Muscle of arm (tissue), 14 donors: ENCODE results near the gene GLYAT. TPM values are rescaled to one million over a fixed set of nuclear protein-coding genes. Genes with fewer than 3 reads are reported as not detected.

Experiments
- DNase-seq: peaks from one replicate; pipeline ENCODE4 v3.0.0-alpha.2; 2013
- long read RNA-seq, 11 donors: transcript quantifications; one replicate each; lab custom pipeline, GENCODE V29; 2026
- polyA plus RNA-seq, 12 donors: library from polyadenylated mRNA; unstranded; fragments of 120-200 nt; gene quantifications; one replicate each; pipeline ENCODE4 v1.2.1, GENCODE V29; 2013; ENCODE audit not compliant: insufficient read length in 12 of 12

GLYAT gene, protein sequence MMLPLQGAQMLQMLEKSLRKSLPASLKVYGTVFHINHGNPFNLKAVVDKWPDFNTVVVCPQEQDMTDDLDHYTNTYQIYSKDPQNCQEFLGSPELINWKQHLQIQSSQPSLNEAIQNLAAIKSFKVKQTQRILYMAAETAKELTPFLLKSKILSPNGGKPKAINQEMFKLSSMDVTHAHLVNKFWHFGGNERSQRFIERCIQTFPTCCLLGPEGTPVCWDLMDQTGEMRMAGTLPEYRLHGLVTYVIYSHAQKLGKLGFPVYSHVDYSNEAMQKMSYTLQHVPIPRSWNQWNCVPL
- under 1 TPM in 4 of 12 donors, not detected in 8; 0.15 to 0.77 (median 0.31) TPM for polyA plus RNA-seq
- long read RNA-seq, donor 1 = 0 reads
- long read RNA-seq, donor 2 = 0 reads
- long read RNA-seq, donor 3 = 0 reads
- long read RNA-seq, donor 4 = 0 reads
- long read RNA-seq, donor 5 = 0 reads
- long read RNA-seq, donor 6 = 0 reads
- long read RNA-seq, donor 7, partial matches to known transcripts = 0 of 1 reads
- long read RNA-seq, donor 7, other reads (novel, unspliced or antisense) = 0 of 1 reads
- long read RNA-seq, donor 8 = 0 reads
- long read RNA-seq, donor 9 = 0 reads
- long read RNA-seq, donor 10, partial matches to known transcripts = 0 of 1 reads
- long read RNA-seq, donor 10, other reads (novel, unspliced or antisense) = 0 of 1 reads
- long read RNA-seq, donor 11, partial matches to known transcripts = 0 of 1 reads
- long read RNA-seq, donor 11, other reads (novel, unspliced or antisense) = 0 of 1 reads

DNA sequence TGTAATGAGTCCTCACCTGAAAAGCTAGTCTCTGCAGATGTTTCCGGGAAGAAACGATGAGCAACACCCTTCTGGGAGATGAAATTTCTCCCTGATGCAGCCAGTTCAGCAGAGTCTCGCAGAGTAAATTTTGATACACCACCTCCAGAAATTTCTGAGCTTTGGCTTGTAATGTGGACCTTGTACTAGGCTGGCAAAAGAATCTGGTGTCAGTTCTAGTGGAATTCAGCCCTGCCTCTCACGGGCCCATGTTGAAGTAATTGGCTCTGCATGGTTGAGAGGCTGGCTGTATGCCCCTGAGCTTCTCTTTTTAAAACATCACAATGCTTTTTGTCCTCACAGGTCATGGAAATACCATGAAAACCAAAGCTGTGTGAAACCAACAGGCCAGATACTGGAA, at the start of gene GLYAT:
GLYAT (minus strand) TSS at position 125 of the 400 bp plus-strand sequence. CDS start 7,447 bp downstream, outside the sequence.
- no peak for DNase-seq

- no peak for DNase-seq
Observed at GRCh38 chr11:58781345-58781744, 49.6 kb upstream of the GLYAT start.

- no peak for DNase-seq
Observed at GRCh38 chr11:58780578-58780977, 48.8 kb upstream of the GLYAT start.

- no peak for DNase-seq
Observed at GRCh38 chr11:58776891-58777710, 45.4 kb upstream of the GLYAT start.

DNA sequence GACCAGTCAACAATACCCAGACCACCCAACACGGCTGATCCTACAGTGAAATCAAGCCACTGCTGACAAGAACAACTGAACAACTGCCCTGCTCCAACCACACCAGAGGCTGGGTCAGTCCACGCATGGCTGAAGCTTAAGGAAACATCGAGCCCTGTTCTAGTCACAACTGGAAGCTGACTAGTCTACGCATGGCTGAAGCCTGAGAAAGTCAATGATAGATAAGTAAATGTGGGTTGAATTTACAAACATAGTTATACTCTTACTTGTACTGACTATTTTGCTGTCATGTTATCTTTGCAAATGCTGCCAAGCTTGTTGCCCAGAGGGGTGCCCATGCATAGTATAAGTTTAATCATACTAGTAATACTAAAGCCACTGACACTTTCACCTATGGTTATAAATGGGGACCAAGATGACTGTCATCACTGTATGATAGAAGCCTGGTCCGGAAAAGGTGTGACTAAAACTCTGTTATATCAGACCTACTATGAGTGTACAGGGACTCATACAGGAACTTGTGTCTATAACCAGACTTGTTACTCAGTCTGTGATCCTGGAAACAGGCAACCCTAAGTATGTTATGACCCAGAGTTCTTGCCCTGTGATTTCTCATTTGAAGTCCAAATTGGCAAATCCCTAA, 43.4 kb upstream of the GLYAT start:
- no peak for DNase-seq

DNA sequence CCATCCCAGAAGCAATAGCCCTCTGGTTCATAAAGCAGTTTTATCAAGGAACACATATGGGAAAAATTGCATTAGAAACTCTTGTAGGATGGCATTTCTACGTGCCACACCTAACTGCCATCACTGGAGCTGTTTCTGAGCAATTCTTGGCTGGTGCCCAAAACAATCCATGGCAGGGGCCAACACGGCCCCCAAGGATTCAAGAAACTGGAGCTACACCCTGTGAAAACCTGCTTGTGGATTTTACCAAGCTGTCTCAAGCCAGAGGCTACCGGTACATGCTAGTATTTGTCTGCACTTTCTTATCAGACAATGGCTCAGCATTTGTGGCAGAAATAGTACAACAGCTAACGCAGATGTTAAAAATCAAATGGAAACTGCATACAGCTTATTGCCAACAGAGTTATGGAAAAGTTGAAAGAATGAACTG, 42.4 kb upstream of the GLYAT start:
- no peak for DNase-seq

- DNase-seq = no peak
Observed at GRCh38 chr11:58773337-58773736, 41.6 kb upstream of the GLYAT start.

GRCh38 chr11:58772329-58773285, 40.9 kb upstream of the GLYAT start:
- DNase-seq = no peak

DNA sequence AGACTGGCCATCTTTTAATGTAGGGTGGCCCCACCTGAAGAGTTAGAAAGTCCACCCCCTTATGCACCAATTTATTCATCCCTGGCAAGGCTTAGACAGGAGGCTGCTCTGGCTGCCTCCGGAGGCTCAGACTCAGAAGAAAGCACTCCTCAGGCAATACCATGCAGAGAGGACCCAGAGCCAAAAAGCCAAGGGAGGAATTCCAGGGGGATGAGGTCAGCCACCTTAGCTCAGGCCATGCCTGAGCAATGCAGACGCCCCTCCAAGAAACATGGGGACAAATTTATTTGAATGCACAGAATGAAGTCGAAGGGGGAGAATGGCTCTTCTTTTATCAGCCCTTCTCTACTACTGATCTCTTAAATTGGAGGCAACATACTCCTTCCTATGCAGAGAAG, 39.7 kb upstream of the GLYAT start:
- no peak for DNase-seq

- no peak for DNase-seq
Observed at GRCh38 chr11:58770627-58771457, 39.1 kb upstream of the GLYAT start.

DNA sequence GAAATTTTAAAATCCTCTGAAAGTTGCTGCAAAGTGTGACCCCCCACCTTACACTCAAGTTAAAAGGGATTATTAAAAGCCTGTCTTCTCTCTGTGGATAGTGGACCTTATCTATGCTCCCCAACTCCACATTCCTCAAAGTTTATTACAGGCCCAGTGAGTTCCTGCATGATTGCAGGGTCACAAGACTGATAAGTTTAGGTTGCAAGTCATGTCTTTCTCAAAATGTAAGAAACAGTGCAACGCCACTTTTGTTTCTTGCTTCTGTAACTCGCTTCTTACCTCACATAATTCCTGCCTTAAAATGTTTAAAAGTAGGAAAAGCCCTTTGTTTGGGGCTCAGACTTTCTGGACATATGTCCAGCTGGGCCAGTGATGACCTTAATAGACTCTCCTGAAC, 38.4 kb upstream of the GLYAT start:
- DNase-seq = no peak

DNA sequence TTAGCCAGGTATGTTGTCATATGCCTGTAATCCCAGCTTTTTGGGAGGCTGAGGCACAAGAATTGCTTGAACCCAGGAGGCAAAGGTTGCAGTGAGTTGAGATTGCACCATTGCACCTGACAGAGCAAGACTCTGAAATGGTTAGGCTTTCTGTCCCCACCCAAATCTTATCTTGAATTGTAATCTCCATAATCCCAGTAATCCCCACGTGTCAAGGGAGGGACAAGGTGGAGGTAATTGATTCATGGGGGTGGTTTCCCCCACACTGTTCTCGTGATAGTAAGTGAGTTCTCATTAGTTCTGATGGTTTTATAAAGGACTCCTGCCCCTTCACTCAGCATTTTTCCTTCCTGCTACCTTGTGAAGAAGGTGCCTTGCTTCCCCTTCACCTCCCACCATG, 37.6 kb upstream of the GLYAT start:
- no peak for DNase-seq

GRCh38 chr11:58768137-58768536, 36.4 kb upstream of the GLYAT start:
- no peak for DNase-seq

- no peak for DNase-seq
Observed at GRCh38 chr11:58765078-58765477, 33.3 kb upstream of the GLYAT start.

GRCh38 chr11:58763120-58763490, 31.4 kb upstream of the GLYAT start:
- DNase-seq = no peak

DNA sequence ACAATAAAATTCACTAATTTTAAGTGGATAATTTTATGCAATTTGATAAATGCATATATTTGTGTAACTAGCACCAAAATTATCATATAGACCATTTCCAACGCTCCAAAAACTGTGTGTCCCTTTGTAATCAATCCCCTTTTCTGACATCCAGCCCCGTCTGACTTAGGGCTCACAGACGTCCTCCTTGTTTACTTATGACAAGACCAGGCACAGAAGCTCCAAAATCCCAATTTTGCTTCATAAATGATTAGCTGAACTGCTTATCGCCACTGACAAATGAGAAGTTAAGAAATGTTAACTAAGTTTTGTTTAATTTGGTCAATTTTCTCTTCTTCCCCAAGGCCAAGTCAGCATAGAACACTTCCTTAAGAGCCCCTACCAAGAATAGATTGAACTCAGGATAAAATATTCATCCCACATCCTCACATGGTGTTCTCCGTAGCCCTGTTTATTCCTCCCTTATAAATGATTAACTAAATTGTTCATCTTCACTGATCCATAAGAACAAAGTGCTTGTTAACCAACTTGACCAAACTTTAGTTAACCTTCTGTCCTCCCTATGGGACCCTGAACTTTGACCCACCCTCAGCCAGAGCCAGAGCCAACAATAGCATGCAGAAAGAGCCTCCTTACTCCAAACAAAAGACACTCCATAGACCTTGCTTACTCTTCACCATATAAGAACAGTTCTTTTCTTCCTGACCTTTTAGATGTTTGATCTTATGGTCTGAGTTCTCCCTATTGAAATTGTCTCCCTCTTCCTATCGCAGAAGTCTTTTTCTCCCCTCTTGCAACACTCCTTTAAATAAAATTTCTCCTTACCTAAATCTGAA, 30.8 kb upstream of the GLYAT start:
- no peak for DNase-seq

DNA sequence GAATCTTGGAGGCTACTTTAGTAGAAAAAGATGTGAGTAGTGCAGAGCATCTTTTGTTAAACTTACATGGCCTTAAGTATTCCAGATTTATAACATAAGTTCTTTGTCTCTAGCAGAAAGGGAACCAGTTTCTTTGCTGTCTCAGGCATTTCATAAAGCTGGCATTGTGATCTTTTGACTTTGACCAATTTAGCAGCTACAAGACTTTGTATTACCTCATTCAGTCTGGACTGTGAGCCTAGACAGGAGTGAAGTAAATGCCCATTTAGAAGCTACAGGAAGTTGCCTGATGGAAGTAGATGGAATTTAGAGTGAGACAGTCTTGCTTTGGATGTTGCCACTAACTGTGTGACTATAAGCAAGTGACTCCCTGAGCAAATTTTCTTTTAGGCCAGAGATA, 25.7 kb upstream of the GLYAT start:
- no peak for DNase-seq

GRCh38 chr11:58745705-58746364, 14.1 kb upstream of the GLYAT start:
- no peak for DNase-seq
